HepG2 (cell line): Measurements from ENCODE around the gene CDH13. TPM values are rescaled to one million over a fixed set of nuclear protein-coding genes. Genes with fewer than 3 reads are reported as not detected.

Experiments
- ARID2 ChIP-seq: sonication (generic); formaldehyde crosslinking; IDR thresholded peaks from 2 replicates; pipeline ENCODE4 v1.8.1; 2022; ENCODE audit warnings: mild to moderate bottlenecking, missing genetic modification reagents, borderline replicate concordance
- DNMT3B ChIP-seq: conservative IDR thresholded peaks from 2 replicates; pipeline ENCODE4 v1.6.1; 2016; ENCODE audit warnings: missing biosample characterization, control low read depth
- FOSL1 ChIP-seq: sonication (generic); formaldehyde crosslinking; IDR thresholded peaks from 2 replicates; pipeline ENCODE4 v1.9.0; 2021; ENCODE audit warnings: missing genetic modification reagents, borderline replicate concordance
- FOXK1 ChIP-seq: sonication (generic); formaldehyde crosslinking; IDR thresholded peaks from 2 replicates; pipeline ENCODE4 v1.4.0; 2020; ENCODE audit warnings: low read depth, missing genetic modification reagents, borderline replicate concordance
- FOXO1 ChIP-seq: sonication (generic); formaldehyde crosslinking; IDR thresholded peaks from 2 replicates; pipeline ENCODE4 v1.4.0; 2020; ENCODE audit warnings: missing genetic modification reagents
- PHF8 ChIP-seq: sonication (generic); formaldehyde crosslinking; IDR thresholded peaks from 2 replicates; pipeline ENCODE4 v1.5.0; 2020; ENCODE audit warnings: missing genetic modification reagents
- SMYD3 ChIP-seq: sonication (generic); formaldehyde crosslinking; IDR thresholded peaks from 2 replicates; pipeline ENCODE4 v1.8.1; 2023; ENCODE audit warnings: mild to moderate bottlenecking, missing genetic modification reagents
- SOX13 ChIP-seq, 3 experiments: fragments of 450-650 bp in 1 of 3; sonication (generic) in 1 of 3; formaldehyde crosslinking in 1 of 3; IDR thresholded peaks in 2 of 3; conservative IDR thresholded peaks in 1 of 3; 2 replicates each; pipeline versions ENCODE4 v1.5.0 to v1.6.1; 2016 to 2020; ENCODE audit warnings: antibody characterized with exemption in 1 of 3, mild to moderate bottlenecking in 1 of 3, missing compliant biosample characterization in 1 of 3, missing genetic modification reagents in 1 of 3, moderate library complexity in 1 of 3
- TBX2 ChIP-seq: sonication (generic); formaldehyde crosslinking; IDR thresholded peaks from 2 replicates; pipeline ENCODE4 v1.5.0; 2020; ENCODE audit warnings: missing genetic modification reagents, mild to moderate bottlenecking, borderline replicate concordance
- THAP11 ChIP-seq: IDR thresholded peaks from 2 replicates; pipeline ENCODE4 v1.6.1; 2016; ENCODE audit warnings: missing biosample characterization, missing genetic modification reagents
- TP53 ChIP-seq: sonication (generic); formaldehyde crosslinking; conservative IDR thresholded peaks from 2 replicates; pipeline ENCODE4 v1.4.0; 2020; ENCODE audit warnings: missing genetic modification reagents
- YEATS4 ChIP-seq: sonication (generic); formaldehyde crosslinking; IDR thresholded peaks from 2 replicates; pipeline ENCODE4 v1.4.0; 2020; ENCODE audit warnings: missing genetic modification reagents, borderline replicate concordance
- ZFP36L1 ChIP-seq: sonication (generic); formaldehyde crosslinking; IDR thresholded peaks from 2 replicates; pipeline ENCODE4 v1.8.0; 2022; ENCODE audit warnings: mild to moderate bottlenecking, missing genetic modification reagents, moderate library complexity
- ZFP90 ChIP-seq: sonication (generic); formaldehyde crosslinking; IDR thresholded peaks from 2 replicates; pipeline ENCODE4 v1.8.0; 2022; ENCODE audit warnings: missing genetic modification reagents, mild to moderate bottlenecking, inconsistent platforms, borderline replicate concordance
- ZNF768 ChIP-seq: sonication (generic); formaldehyde crosslinking; IDR thresholded peaks from 2 replicates; pipeline ENCODE4 v1.4.0; 2020; ENCODE audit warnings: missing genetic modification reagents
- ZNF792 ChIP-seq: IDR thresholded peaks from 2 replicates; pipeline ENCODE4 v1.6.1; 2016
- polyA plus RNA-seq, 8 experiments: library from polyadenylated mRNA; depleted of rRNA in 3 of 8; stranded (reverse) in 7 of 8; unstranded in 1 of 8; fragments of >200 nt; fragmentation: Illumina TruSeq in 4 of 8; extraction: Trizol in 4 of 8; gene quantifications; 2 replicates each; pipeline versions ENCODE4 v1.2.1 to v1.2.3, GENCODE V29; 2011 to 2016; ENCODE audit warnings: low read depth in 4 of 8, missing spikeins in 1 of 8, mixed read lengths in 1 of 8; ENCODE audit not compliant: insufficient read depth in 1 of 8
- total RNA-seq, 5 experiments: library from RNA; depleted of rRNA; stranded (reverse); fragments of >200 nt; fragmentation: Illumina TruSeq; extraction: Trizol; gene quantifications; 2 replicates each; pipeline ENCODE4 v1.2.3, GENCODE V29; 2016; ENCODE audit warnings: low read depth in 1 of 5
- TF ChIP-seq, protein P1 (sequence below): sonication (generic); formaldehyde crosslinking; IDR thresholded peaks from 2 replicates; pipeline ENCODE4 v1.8.1; 2023; ENCODE audit warnings: mild to moderate bottlenecking, missing genetic modification reagents
- TF ChIP-seq, protein P2 (sequence below): sonication (generic); formaldehyde crosslinking; IDR thresholded peaks from 2 replicates; pipeline ENCODE4 v1.4.0; 2020; ENCODE audit warnings: missing genetic modification reagents
- TF ChIP-seq, protein P3 (sequence below): sonication (generic); formaldehyde crosslinking; IDR thresholded peaks from 2 replicates; pipeline ENCODE4 v1.4.0; 2020; ENCODE audit warnings: missing genetic modification reagents
- TF ChIP-seq, protein P4 (sequence below): sonication (generic); formaldehyde crosslinking; IDR thresholded peaks from 2 replicates; pipeline ENCODE4 v1.4.0; 2020; ENCODE audit warnings: missing genetic modification reagents, mild to moderate bottlenecking, borderline replicate concordance

Gene CDH13
- total and polyA plus RNA-seq, 2 of the 13 experiments (the other 11 are each of a cell fraction or from before 2014, with no cell fraction given), result not detected

DNA sequence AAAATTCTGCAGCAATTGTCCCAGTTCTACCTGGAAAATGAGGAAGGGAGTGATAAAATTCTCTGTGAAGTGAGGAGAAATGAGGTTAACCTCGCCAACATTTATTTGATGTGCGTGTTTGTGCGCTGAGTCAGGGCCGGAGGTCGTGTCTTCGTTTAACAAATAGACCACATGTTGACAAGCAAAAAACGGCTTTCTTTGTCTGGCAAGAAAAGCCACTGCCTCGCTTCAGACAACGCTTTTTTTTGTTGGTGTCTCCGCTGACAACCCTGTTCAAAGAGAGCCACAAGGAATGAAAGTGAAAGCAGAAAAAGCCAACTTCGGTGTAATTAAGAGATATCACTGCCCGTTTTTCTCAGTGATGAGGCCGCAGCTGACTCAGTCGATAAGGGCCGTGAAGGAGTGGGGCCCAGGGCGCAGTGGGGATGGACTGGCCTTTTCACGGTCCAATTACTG lies 510.6 kb downstream of the CDH13 start (continued):
- TF ChIP-seq FOXO1 (CRISPR knock-in tag) (no peak), THAP11 (CRISPR knock-in tag) (no peak; the same call in 1 of the 2 replicates), YEATS4 (0 out of 2 replicates have a peak, but pooled peaks have one; percentile 19), ZFP90 (no peak), FOSL1 (CRISPR knock-in tag) (peak; percentile 52; the same call in 1 of the 2 replicates), SMYD3 (no peak), ZNF792 (CRISPR knock-in tag) (peak; percentile 66; the same call in 1 of the 2 replicates), TBX2 (peak; percentile 67), FOXK1 (CRISPR knock-in tag) (peak; percentile 34; the same call in 1 of the 2 replicates), ARID2 (CRISPR knock-in tag) (0 out of 2 replicates have a peak, but pooled peaks have one; percentile 53), ZNF768 (no peak), PHF8 (no peak; the same call in 1 of the 2 replicates), SOX13 (IDR thresholded peaks at IDR 0.05) (no peak), SOX13 (CRISPR knock-in tag; conservative IDR thresholded peaks at IDR 0.05 in 1 of 2, IDR thresholded peaks at IDR 0.05 in 1 of 2) (peak in 1 of 2 experiments; percentile 70; a peak in 2 of 4 replicates), TP53 (CRISPR knock-in tag) (no peak), ZFP36L1 (CRISPR knock-in tag) (peak; percentile 83; the same call in 1 of the 2 replicates), DNMT3B (CRISPR knock-in tag) (no peak)
- TF ChIP-seq, protein P1, sequence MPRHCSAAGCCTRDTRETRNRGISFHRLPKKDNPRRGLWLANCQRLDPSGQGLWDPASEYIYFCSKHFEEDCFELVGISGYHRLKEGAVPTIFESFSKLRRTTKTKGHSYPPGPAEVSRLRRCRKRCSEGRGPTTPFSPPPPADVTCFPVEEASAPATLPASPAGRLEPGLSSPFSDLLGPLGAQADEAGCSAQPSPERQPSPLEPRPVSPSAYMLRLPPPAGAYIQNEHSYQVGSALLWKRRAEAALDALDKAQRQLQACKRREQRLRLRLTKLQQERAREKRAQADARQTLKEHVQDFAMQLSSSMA (CRISPR knock-in tag), result no peak
- TF ChIP-seq, protein P2, sequence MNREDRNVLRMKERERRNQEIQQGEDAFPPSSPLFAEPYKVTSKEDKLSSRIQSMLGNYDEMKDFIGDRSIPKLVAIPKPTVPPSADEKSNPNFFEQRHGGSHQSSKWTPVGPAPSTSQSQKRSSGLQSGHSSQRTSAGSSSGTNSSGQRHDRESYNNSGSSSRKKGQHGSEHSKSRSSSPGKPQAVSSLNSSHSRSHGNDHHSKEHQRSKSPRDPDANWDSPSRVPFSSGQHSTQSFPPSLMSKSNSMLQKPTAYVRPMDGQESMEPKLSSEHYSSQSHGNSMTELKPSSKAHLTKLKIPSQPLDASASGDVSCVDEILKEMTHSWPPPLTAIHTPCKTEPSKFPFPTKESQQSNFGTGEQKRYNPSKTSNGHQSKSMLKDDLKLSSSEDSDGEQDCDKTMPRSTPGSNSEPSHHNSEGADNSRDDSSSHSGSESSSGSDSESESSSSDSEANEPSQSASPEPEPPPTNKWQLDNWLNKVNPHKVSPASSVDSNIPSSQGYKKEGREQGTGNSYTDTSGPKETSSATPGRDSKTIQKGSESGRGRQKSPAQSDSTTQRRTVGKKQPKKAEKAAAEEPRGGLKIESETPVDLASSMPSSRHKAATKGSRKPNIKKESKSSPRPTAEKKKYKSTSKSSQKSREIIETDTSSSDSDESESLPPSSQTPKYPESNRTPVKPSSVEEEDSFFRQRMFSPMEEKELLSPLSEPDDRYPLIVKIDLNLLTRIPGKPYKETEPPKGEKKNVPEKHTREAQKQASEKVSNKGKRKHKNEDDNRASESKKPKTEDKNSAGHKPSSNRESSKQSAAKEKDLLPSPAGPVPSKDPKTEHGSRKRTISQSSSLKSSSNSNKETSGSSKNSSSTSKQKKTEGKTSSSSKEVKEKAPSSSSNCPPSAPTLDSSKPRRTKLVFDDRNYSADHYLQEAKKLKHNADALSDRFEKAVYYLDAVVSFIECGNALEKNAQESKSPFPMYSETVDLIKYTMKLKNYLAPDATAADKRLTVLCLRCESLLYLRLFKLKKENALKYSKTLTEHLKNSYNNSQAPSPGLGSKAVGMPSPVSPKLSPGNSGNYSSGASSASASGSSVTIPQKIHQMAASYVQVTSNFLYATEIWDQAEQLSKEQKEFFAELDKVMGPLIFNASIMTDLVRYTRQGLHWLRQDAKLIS (CRISPR knock-in tag), result no peak
- TF ChIP-seq, protein P3, sequence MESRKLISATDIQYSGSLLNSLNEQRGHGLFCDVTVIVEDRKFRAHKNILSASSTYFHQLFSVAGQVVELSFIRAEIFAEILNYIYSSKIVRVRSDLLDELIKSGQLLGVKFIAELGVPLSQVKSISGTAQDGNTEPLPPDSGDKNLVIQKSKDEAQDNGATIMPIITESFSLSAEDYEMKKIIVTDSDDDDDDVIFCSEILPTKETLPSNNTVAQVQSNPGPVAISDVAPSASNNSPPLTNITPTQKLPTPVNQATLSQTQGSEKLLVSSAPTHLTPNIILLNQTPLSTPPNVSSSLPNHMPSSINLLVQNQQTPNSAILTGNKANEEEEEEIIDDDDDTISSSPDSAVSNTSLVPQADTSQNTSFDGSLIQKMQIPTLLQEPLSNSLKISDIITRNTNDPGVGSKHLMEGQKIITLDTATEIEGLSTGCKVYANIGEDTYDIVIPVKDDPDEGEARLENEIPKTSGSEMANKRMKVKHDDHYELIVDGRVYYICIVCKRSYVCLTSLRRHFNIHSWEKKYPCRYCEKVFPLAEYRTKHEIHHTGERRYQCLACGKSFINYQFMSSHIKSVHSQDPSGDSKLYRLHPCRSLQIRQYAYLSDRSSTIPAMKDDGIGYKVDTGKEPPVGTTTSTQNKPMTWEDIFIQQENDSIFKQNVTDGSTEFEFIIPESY (CRISPR knock-in tag), result no peak
- TF ChIP-seq, protein P4, sequence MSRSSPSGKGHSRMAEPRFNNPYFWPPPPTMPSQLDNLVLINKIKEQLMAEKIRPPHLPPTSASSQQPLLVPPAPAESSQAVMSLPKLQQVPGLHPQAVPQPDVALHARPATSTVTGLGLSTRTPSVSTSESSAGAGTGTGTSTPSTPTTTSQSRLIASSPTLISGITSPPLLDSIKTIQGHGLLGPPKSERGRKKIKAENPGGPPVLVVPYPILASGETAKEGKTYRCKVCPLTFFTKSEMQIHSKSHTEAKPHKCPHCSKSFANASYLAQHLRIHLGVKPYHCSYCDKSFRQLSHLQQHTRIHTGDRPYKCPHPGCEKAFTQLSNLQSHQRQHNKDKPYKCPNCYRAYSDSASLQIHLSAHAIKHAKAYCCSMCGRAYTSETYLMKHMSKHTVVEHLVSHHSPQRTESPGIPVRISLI, result 0 out of 2 replicates have a peak, but pooled peaks have one; percentile 37
